Measurements from ENCODE around the gene LHPP.

DNA sequence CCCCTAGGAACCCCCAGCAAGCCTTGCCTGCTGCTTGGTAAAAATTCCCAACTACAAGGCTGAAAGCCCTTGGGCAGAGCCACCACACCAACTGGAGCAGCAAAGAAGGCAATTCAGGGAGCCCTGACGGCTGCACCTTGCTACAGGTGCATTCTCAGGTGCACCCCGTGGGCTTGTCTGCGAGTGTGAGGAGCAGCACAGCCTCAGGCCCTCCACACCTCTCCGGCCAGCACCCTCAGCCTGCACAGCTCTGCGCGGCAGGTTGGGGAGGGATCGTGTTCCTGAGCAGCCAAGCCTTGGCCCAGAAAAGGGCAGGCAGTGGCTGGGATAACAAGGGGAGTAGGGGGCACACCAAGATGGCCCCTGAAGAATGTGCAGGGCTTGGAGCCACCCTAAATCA lies 178.4 kb downstream of the LHPP start:
- TF ChIP-seq, protein P1, sequence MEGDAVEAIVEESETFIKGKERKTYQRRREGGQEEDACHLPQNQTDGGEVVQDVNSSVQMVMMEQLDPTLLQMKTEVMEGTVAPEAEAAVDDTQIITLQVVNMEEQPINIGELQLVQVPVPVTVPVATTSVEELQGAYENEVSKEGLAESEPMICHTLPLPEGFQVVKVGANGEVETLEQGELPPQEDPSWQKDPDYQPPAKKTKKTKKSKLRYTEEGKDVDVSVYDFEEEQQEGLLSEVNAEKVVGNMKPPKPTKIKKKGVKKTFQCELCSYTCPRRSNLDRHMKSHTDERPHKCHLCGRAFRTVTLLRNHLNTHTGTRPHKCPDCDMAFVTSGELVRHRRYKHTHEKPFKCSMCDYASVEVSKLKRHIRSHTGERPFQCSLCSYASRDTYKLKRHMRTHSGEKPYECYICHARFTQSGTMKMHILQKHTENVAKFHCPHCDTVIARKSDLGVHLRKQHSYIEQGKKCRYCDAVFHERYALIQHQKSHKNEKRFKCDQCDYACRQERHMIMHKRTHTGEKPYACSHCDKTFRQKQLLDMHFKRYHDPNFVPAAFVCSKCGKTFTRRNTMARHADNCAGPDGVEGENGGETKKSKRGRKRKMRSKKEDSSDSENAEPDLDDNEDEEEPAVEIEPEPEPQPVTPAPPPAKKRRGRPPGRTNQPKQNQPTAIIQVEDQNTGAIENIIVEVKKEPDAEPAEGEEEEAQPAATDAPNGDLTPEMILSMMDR (IDR thresholded peaks at IDR 0.05): no peak
- no peak for TF ChIP-seq POLR2A (IDR thresholded peaks at IDR 0.05)
